Neural progenitor cell (in vitro differentiated cells): Measurements from ENCODE around the gene SLC14A1. TPM values are rescaled to one million over a fixed set of nuclear protein-coding genes. Genes with fewer than 3 reads are reported as not detected.

Experiments used
- DNase-seq: peaks from one replicate; pipeline ENCODE4 v3.0.0-alpha.2; 2016; ENCODE audit warnings: low spot score
- H2AFZ ChIP-seq: fragments of 200-600 bp; sonication (generic); replicated peaks from 2 replicates; pipeline ENCODE4 v1.6.1; 2016; ENCODE audit warnings: antibody characterized with exemption
- H3F3A ChIP-seq: fragments of 200-600 bp; sonication (generic); 2 replicates; pipeline ENCODE4 v1.6.1; 2016; ENCODE audit warnings: antibody characterized with exemption, low read depth
- H3K27ac ChIP-seq: fragments of 200-600 bp; sonication (generic); 2 replicates; pipeline ENCODE4 v1.5.1; 2016; ENCODE audit warnings: mild to moderate bottlenecking
- H3K27me3 ChIP-seq: fragments of 200-600 bp; sonication (generic); 2 replicates; pipeline ENCODE4 v1.6.1; 2016; ENCODE audit warnings: mild to moderate bottlenecking, moderate library complexity
- H3K36me3 ChIP-seq: fragments of 200-600 bp; sonication (generic); 2 replicates; pipeline ENCODE4 v1.5.1; 2016
- H3K4me1 ChIP-seq: fragments of 200-600 bp; sonication (generic); 2 replicates; pipeline ENCODE4 v1.6.1; 2016; ENCODE audit warnings: mixed run types
- H3K4me2 ChIP-seq: fragments of 200-600 bp; sonication (generic); 2 replicates; pipeline ENCODE4 v1.6.1; 2016
- H3K4me3 ChIP-seq: fragments of 200-600 bp; sonication (generic); 2 replicates; pipeline ENCODE4 v1.5.1; 2016
- H3K79me2 ChIP-seq: fragments of 200-600 bp; sonication (generic); 2 replicates; pipeline ENCODE4 v1.6.1; 2016; ENCODE audit warnings: low read depth
- H3K9ac ChIP-seq: fragments of 200-600 bp; sonication (generic); 2 replicates; pipeline ENCODE4 v1.6.1; 2016
- H3K9me3 ChIP-seq: fragments of 200-600 bp; sonication (generic); 2 replicates; pipeline ENCODE4 v1.5.1; 2016; ENCODE audit warnings: low read depth
- H4K20me1 ChIP-seq: fragments of 200-600 bp; sonication (generic); 2 replicates; pipeline ENCODE4 v1.6.1; 2016; ENCODE audit warnings: low read depth
- H3K27ac Mint-ChIP-seq: 3 replicates; pipeline ENCODE4 v1.8.0; 2021; ENCODE audit warnings: mixed read lengths
- H3K27me3 Mint-ChIP-seq: 2 replicates; pipeline ENCODE4 v1.8.0; 2022; ENCODE audit warnings: low read depth, mild to moderate bottlenecking, inconsistent platforms, moderate library complexity, mixed read lengths; ENCODE audit not compliant: insufficient read depth
- H3K36me3 Mint-ChIP-seq: 3 replicates; pipeline ENCODE4 v1.8.0; 2021; ENCODE audit warnings: mixed read lengths
- H3K4me1 Mint-ChIP-seq: 3 replicates; pipeline ENCODE4 v1.8.0; 2021; ENCODE audit warnings: mixed read lengths
- H3K4me3 Mint-ChIP-seq: 3 replicates; pipeline ENCODE4 v1.8.0; 2021; ENCODE audit warnings: mild to moderate bottlenecking, moderate library complexity, mixed read lengths
- H3K9me3 Mint-ChIP-seq: 3 replicates; pipeline ENCODE4 v1.8.0; 2020; ENCODE audit warnings: mixed read lengths
- EZH2 ChIP-seq: fragments of 200-600 bp; sonication (generic); IDR thresholded peaks from 2 replicates; pipeline ENCODE4 v1.6.1; 2017; ENCODE audit warnings: antibody characterized with exemption, mild to moderate bottlenecking, moderate library complexity
- EZH2phosphoT487 ChIP-seq: fragments of 200-600 bp; sonication (generic); IDR thresholded peaks from 2 replicates; pipeline ENCODE4 v1.6.1; 2017; ENCODE audit warnings: antibody characterized with exemption
- total RNA-seq: library from RNA; depleted of rRNA; stranded (reverse); fragments of >200 nt; gene quantifications from 2 replicates; pipeline ENCODE4 v1.2.3, GENCODE V29; 2015; ENCODE audit warnings: low replicate concordance
- TF ChIP-seq, protein P1 (sequence below): fragments of 200-600 bp; sonication (generic); IDR thresholded peaks from 2 replicates; pipeline ENCODE4 v1.5.1; 2017; ENCODE audit warnings: antibody characterized with exemption, mild to moderate bottlenecking

Gene SLC14A1
- total RNA-seq, 1 donor from 2014 or later = not detected

DNA sequence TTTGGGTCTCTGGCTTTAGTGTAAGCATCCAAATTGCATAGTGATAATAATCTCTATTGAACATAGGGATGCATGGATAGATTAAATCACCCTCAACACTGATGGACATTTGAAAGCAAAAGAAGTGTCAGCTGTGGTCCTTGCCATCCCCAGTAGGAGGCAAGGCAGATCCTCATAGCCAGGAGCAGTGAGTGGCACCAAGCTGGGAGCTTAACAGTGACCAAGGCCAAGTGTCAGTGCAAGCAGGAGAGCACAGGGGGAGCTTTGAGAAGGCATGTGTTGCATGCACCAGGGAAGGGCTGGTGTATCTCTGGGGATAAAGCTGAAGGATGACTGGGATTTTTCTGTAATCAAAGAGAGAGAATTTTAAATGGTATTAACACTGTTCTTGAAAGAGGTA is 14.7 kb downstream of the SLC14A1 start:
- TF ChIP-seq EZH2 (no peak), EZH2phosphoT487 (no peak)
- TF ChIP-seq, protein P1, sequence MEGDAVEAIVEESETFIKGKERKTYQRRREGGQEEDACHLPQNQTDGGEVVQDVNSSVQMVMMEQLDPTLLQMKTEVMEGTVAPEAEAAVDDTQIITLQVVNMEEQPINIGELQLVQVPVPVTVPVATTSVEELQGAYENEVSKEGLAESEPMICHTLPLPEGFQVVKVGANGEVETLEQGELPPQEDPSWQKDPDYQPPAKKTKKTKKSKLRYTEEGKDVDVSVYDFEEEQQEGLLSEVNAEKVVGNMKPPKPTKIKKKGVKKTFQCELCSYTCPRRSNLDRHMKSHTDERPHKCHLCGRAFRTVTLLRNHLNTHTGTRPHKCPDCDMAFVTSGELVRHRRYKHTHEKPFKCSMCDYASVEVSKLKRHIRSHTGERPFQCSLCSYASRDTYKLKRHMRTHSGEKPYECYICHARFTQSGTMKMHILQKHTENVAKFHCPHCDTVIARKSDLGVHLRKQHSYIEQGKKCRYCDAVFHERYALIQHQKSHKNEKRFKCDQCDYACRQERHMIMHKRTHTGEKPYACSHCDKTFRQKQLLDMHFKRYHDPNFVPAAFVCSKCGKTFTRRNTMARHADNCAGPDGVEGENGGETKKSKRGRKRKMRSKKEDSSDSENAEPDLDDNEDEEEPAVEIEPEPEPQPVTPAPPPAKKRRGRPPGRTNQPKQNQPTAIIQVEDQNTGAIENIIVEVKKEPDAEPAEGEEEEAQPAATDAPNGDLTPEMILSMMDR = no peak
- Histone ChIP-seq H3K4me3 (no peak overlapping the region), H4K20me1 (no peaks in the 10 kb centered on the region), H3K4me2 (no peak overlapping the region), H3K27ac (no peak overlapping the region), H2AFZ (no peak overlapping the region), H3K9me3 (no peaks in the 10 kb centered on the region), H3K9ac (no peak overlapping the region), H3K27me3 (no peaks in the 10 kb centered on the region), H3K36me3 (no peaks in the 10 kb centered on the region), H3F3A (no peaks in the 10 kb centered on the region), H3K4me1 (peaks cover 3% of the 10 kb centered on the region), H3K79me2 (no peaks in the 10 kb centered on the region)
- no peaks in the 10 kb centered on the region for H3K9me3 Mint-ChIP-seq
- peaks cover 23% of the 10 kb centered on the region for H3K4me1 Mint-ChIP-seq
- H3K27ac Mint-ChIP-seq = no peak overlapping the region
- no peaks in the 10 kb centered on the region for H3K36me3 Mint-ChIP-seq
- no peak for DNase-seq
- H3K4me3 Mint-ChIP-seq = no peak overlapping the region
- H3K27me3 Mint-ChIP-seq = peaks cover 2% of the 10 kb centered on the region

DNA sequence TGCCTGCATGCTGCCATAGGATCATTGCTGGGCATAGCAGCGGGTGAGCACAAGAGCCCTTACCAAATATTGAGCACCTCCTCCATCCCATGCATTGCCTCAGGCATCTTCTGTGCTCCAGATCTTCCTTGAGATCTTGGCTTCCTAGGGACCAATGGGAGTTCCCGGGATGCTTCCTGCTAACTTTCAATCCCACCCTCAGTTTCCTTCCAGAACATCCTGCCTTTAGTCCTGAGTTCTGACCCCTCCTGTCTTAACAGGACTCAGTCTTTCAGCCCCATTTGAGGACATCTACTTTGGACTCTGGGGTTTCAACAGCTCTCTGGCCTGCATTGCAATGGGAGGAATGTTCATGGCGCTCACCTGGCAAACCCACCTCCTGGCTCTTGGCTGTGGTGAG is 15.3 kb downstream of the SLC14A1 start:
- peaks cover 3% of the 10 kb centered on the region for H3K4me1 ChIP-seq
- no peak for TF ChIP-seq EZH2phosphoT487
- TF ChIP-seq, protein P1 = no peak
- no peak for TF ChIP-seq EZH2
- no peak overlapping the region for H2AFZ ChIP-seq
- no peaks in the 10 kb centered on the region for H4K20me1 ChIP-seq
- H3K9me3 ChIP-seq = no peaks in the 10 kb centered on the region
- Mint-ChIP-seq H3K36me3 (no peaks in the 10 kb centered on the region), H3K4me3 (no peak overlapping the region), H3K27ac (no peak overlapping the region), H3K27me3 (peaks cover 2% of the 10 kb centered on the region), H3K4me1 (peaks cover 23% of the 10 kb centered on the region), H3K9me3 (no peaks in the 10 kb centered on the region)
- H3K9ac ChIP-seq = no peak overlapping the region
- no peak for DNase-seq
- H3K4me2 ChIP-seq = no peak overlapping the region
- H3K27me3 ChIP-seq = no peaks in the 10 kb centered on the region
- no peak overlapping the region for H3K4me3 ChIP-seq
- H3K27ac ChIP-seq = no peak overlapping the region
- no peaks in the 10 kb centered on the region for H3K36me3 ChIP-seq
- H3F3A ChIP-seq = no peaks in the 10 kb centered on the region
- H3K79me2 ChIP-seq = no peaks in the 10 kb centered on the region

DNA sequence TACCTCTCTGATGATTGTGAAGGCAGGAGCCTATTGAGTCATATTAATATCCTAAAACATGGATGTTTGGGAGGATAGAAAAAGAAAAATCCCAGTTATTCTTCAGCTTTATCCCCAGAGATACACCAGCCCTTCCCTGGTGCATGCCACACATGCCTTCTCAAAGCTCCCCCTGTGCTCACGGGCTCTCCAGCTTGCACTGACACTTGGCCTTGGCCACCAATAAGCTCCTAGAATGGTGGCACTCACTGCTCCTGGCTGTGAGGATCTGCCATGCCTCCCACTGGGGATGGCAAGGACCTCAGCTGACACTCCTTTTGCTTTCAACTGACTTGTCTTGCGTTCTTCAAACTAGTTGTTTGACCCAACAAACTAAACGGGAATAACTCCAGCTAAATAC is 15.9 kb downstream of the SLC14A1 start:
- Histone ChIP-seq H3K9ac (no peak overlapping the region), H3K4me1 (peaks cover 3% of the 10 kb centered on the region), H3K79me2 (no peaks in the 10 kb centered on the region), H3K27ac (no peak overlapping the region), H2AFZ (no peak overlapping the region), H3K36me3 (no peaks in the 10 kb centered on the region), H4K20me1 (no peaks in the 10 kb centered on the region), H3F3A (no peaks in the 10 kb centered on the region), H3K4me3 (no peak overlapping the region), H3K9me3 (no peaks in the 10 kb centered on the region), H3K27me3 (no peaks in the 10 kb centered on the region), H3K4me2 (no peak overlapping the region)
- Mint-ChIP-seq H3K36me3 (no peaks in the 10 kb centered on the region), H3K27ac (no peak overlapping the region), H3K4me3 (no peak overlapping the region), H3K9me3 (no peaks in the 10 kb centered on the region), H3K4me1 (peaks cover 23% of the 10 kb centered on the region), H3K27me3 (peaks cover 2% of the 10 kb centered on the region)
- DNase-seq = no peak
- TF ChIP-seq EZH2phosphoT487 = no peak
- TF ChIP-seq, protein P1 = no peak
- no peak for TF ChIP-seq EZH2
